GM21367 (cell line): ENCODE results near the gene RTL1.

Experiments used
- ATAC-seq: cut with Tn5 transposase; IDR thresholded peaks from one replicate; pipeline ENCODE4 v1.9.1; 2021; ENCODE audit not compliant: unreplicated experiment

The RTL1 gene

DNA sequence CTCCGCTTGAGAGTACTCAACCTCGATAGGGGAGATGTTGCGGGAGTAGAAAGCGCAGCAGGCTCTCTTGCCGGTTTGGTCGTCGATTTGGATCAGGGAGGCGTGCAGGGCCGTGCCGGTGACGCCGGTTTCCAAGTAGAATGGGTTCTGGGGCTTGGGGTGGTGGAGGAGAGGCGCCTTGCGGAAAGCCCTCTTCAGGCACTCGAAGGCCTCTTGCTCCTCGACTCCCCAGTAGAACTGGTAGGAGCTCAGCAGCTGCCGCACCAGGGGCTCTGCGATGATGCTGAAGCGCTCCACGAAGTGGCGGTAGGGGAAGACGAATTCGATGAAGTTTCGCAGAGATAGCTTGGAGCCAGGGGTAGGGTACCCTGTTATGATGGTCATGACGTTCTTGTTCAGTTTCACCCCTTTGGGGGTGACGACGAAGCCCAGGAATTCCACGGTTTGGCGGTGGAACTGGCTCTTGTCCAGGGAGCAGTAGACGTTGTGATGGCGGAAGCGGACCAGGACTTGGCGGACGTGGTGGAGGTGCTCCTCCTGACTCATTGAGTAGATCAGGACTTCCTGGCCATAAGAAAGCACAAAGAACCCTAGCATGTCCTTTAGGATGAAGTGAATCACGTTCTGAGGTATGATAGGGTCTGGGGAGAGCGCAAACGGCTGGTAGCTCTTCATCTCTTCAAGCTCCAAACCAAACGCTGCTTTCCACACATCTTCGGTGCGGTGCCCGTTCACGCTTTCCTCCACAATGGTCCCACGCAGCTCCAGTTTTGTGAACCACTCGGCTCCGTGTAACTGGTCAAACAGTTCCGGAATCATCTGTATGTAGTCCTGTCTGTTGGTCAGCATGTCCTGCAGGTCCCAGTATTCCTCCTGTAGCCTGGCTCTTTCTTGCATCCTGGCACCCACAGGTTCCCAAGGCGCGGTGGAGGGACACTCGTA is 21.2 kb downstream of the RTL1 start:
- ATAC-seq, result no peak

DNA sequence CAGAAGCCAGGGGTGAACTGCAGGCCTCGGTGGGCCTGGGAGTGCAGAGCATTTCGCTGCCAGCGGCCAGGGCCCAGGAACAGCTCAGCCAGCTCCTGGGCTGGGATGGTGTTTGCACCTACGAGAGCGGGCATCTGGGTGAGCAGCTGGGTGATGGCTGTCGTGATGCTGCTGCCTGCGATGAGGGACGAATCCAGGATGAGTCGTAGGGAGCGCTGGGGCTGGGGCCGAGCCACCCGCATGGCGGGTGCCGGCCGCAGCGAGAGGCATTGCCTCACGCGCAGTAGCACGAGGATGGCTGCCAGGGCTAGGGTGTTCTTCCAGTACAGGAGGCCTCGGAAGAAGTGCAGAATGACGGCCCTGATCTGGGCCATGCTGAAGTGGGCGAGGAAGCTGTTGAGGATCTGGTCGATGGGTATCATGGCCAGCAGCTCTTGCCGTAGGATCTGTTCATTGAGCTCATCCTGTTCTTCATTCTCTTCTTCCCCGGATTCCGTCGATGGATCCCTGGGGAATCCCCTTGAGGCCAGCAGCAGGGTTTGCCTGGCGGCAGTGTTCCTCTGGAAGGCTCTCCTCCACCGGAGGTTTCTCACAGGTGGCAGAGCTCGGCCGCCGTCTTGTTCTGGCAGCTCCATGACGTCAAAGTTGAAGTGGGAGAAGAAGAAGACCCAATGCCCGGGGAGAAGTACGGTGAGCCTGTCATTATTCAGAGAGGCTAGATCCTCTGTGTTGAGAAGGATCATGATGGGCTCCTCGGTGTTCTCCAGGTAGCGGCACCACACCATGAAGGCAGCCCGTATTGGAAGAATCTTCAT is 22.1 kb downstream of the RTL1 start:
- no peak for ATAC-seq

DNA sequence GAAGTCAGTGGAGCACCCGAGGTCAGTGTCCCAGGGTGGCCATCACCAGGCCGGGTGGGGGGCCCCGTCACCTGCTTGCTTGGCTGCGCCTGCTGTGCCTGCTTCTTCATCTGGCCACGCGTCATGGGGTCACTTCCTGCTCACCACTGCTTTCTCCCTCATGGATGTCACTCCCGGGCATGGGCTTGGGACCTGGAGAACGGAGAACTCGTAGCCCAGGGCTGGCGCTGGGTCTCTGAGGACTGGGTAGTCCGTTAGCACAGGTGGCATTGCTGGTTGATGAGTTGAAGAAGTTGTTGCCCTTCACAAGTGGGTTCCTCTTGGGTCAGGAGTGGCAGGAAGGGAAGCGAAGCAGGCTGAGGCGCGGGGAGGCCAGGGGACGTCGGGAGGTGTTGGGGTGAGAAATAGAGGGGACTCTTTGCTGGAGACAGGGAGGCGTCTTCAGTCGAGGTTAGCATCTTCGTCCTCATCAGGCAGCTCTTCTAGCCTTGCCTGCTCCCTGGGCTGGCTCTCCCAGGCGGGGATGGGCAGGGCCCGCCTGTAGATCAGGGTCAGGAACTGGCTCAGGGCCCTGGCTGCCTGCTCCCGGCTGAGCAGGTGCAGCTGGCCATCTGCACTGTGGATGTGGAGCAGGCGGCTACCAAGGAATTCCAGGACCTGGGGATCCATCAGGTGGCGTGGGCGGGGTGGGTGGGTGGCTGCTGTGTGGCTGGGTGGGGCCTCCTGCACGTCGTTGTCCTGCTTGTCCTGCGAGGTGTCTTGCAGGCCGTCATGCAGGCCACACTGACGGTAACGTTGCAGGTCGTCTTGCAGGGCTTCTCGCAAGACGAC is 23.0 kb downstream of the RTL1 start:
- no peak for ATAC-seq

DNA sequence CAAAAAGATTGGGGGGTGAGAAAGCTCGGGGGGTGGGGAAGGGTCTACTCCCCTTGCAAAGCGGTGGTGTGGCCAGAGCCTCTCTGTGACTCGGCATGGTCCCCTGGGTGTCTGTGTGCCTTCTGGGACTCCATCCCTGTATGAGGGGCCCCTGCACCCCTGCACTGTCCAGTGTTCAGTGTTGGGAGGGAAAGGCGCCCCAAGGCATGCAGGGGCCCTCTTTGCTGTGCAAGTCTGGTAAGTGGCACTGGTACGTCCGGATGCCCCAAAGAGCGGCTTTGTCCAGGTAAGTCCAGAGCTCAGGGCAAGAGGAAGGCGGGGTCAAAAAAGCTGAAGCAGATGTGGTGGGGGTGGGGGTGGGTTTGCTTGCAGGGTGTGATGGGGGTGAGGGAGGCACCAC is 23.7 kb downstream of the RTL1 start:
- no peak for ATAC-seq

DNA sequence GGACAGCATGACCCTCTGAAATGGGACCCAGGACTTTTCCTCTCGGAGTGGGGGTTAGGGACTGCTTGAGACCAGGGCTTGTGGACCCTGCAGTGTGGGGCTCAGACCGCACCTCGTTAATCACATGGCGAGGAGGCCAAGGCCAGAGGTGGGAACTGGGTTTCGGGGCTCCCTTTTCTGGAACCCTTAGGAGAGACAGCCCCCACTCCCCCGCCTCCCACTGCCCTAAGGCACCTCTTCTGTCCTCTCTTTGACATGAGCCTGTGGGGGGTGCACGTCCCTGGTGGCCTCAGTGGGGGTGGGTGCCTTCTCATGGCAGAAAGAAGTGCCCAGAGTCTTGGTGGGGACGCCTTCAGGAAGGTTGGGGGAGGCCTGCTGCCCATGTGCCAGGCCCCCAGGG is 24.3 kb downstream of the RTL1 start:
- no peak for ATAC-seq

DNA sequence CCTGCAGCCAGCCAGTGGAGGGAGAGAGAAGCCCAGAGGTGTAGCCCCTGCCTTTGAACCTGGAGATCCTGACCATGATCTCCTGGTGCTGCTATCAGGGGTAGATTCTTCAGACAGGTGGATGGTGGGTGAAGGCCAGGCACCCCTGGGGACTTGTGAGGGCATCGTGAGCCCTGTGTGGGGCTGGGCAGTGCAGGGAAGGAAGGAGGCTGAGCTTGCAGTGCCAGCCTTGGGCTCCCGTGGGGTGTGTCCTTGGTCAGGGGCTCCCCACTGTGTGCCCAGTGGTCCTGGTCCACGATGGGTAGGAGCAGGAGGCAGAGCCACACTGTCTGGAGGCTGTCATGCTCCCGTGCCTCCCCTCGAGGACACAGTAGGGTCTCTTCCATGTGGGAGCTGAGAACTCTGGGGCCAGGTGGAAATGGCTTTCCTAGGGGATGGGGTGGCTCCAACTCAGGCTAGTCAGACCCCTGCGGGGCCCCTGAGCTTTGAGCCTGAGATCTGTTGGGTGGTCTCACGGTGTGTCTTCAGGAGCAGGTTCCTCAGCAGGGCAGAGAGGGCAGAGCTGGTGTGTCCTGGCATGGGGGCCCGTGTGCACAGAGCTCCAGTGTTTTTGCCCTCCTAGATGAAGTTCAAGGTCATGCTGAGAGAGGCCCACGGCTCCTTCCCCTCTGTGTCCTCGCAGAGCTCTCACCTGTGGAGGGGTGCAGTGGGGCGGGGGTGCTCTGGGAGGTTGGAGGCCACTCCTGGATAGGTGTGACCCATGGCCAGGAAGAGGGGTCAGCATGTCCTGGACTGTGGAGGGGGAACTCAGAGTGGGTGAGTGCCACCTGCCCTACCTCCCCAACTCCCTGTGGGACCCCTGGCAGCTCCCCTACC is 25.0 kb downstream of the RTL1 start:
- no peak for ATAC-seq

DNA sequence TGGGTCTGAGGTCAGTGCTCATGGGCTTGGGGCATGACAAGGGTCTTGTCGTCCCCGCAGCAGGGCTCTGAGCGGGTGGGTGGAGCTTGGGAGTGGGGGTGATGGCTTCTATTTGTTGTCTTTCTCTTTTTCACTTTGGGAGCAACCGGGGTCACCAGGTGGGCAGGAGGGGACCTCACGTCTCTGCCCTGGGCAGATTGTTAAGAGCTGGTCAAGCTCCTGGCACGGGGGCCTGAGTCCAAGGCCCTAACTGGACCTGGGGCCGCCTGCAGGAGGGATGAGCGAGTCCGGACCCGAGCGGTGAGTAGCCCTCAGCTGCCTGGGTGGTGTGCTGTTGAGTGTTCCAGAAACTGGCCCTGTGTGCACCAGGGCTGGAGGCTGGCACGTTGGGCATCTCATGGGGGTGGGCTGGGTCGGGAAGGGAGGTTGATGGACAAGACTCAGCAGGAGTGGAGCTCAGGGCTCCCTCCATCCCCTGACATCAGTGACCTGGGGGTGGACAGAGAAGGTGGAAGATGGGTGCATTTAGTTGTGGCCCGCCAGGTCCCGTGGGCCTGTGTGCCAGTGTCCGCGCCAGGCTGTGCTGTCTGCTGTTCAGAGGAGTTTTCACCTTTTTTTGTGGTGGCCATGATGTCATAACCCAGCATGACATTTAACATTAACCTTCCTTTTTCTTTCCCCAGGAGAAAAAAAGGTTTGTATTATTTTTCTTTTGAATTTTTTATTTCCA is 27.5 kb downstream of the RTL1 start:
- ATAC-seq, result no peak

DNA sequence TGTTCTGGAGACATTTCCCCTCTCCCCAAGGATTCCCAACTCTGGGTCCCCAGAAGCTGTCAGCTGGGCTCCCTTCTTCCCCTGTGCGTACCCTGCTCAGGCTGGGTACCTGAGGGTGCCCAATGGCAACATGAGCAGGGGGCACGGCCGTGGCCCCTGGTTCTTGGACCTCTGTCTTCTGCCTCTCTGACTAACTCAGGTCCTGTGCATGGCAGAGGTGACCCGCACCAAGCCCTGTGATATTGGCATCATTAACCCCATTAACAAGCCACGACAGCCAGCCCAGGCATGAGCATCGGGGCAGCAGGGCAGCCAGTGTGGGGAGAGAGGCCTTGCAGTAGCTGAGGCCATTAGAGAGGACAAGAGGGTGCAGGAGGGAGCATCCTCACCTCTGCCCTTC is 28.4 kb downstream of the RTL1 start:
- ATAC-seq, result no peak

DNA sequence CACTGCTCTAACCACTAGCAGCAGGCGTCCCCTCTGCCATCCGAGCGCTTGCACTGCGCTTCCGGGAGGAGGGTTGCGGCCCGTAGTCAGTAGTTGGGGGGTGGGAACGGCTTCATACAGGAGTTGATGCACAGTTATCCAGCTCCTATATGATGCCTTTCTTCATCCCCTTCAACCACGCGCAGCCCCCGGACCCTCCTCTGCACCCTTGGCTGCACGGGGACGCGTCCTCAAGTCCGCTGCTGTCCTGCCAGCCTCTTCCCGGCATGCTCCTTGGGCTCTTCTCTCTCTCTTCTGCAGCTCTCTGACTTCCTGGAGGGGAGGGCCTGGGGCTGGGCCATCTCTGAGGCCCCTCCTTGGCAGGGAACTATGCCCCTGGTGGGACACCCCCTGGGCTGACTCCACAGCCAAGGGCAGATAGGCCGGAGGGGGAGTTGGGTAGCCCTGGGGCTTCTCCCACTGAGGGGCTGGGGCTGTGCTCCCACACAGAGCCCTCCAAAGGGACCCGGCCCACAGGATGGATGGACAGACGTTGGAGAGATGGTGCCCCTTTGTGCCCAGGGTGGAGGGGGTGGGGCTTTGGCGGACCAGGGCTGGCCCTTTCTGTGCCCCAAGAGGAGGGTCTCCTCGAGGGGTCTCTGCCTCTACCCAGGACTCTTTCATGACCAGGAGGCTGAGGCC is 29.0 kb downstream of the RTL1 start:
- ATAC-seq, result no peak

DNA sequence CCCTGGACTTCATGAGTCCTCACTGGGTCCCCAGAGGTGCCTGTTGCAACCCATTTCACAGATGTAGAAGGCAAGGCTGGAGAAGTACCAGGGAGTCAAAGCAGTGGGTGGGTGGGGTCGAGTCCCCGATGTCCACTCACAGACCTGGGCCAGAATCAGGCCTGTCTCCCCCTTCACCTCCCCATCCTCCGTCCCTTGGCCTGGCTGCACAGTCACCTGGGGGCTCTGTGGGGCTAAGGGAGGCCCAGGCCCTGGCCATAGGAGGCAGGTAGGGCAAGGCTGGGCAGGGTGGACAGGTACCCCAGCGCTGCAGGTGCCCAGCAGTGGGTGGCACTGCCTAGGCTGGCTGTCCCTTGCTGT is 29.5 kb downstream of the RTL1 start:
- ATAC-seq, result no peak

DNA sequence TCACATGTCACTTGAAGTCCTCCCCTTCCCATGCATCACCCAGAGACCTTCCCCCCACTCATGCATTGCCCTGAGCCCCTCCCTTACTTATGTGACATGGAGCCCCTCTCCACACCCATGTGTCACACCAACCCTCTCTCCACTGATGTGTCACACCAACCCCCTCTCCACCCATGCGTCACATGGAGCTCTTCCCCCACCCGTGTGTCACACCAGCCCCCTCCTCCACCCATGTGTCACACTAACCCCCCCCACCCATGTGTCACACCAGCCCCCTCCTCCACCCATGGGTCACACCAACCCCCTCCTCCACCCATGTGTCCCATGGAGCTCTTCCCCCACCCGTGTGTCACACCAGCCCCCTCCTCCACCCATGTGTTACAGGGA is 30.4 kb downstream of the RTL1 start:
- ATAC-seq, result no peak

DNA sequence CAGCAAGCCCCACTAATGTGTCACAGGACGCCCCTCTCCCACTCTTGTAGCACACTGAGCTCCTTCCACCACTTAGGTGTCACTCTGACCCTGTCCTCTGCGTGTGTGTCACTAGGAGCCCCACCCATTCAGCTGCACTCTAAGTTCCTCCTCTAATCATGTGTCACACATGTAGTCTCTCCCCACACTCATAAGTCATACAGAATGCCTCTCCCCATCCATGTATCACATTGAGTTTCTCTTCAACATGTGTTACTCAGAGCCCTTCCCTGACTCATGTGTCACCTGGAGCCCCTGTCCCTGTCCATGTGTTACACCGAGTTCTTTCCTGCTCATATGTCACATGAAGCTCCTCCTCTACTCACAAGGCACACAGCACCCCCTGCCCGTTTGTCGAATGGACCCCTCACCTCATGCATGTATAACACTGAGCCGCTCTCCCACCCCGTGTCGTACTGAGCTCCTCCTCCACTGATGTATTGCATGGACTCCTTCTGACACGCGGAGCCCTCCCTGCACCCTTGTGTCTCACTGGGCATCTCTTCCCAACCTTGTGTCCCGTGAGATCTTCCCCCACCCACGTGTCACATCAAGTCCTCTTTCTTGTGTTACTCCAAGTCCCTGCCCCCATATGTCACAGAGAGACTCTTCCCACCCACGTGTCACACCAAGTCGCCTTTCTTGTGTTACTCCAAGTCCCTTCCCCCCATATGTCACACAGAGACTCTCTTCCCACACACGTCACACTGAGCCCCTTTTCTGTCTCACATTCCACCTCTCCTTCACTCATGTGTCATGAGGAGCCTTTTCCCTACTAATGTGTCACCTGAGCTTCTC is 31.0 kb downstream of the RTL1 start:
- ATAC-seq, result no peak

DNA sequence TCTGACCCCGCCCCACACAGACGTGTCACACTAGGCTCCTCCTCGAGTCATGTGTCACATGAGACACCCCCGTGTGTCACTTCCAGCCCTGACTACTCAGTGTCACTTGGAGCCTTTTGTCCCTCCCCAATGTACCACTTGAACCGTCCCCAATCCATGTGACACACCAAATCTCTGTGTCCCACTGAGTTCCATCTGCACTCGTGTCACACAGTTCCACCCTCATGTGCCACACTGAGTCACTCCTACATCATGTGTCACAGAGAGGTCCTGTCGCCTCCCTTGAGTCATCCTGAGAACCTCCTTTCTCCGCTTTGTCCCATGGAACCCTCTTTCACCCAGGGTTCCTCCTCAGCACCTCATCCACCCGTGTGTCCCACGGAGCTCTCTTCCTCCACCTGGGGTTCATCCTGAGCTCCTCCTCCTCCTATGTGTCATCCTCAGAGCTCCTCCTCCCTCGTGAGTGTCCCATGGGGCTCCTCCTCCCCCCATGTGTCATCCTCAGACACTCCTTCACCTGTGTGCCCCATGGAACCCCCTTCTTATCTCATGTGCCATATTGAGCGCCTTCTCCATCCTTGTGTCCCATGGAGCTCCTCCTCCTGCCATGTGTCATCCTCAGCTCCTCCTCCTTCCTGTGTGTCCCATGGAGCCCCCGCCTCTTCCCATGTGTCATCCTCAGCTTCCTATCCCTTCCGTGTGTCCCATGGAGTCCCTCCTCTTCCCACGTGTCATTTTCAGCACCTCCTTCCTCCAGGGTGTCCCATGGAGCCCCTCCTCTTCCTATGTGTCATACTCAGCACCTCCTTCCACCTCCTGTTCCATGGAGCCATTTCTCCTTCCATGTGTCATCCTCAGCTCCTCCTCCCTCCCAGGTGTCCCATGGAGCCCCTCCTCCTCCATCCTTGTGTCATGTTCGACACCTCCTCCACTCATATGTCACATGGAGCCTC is 32.0 kb downstream of the RTL1 start:
- ATAC-seq, result no peak

DNA sequence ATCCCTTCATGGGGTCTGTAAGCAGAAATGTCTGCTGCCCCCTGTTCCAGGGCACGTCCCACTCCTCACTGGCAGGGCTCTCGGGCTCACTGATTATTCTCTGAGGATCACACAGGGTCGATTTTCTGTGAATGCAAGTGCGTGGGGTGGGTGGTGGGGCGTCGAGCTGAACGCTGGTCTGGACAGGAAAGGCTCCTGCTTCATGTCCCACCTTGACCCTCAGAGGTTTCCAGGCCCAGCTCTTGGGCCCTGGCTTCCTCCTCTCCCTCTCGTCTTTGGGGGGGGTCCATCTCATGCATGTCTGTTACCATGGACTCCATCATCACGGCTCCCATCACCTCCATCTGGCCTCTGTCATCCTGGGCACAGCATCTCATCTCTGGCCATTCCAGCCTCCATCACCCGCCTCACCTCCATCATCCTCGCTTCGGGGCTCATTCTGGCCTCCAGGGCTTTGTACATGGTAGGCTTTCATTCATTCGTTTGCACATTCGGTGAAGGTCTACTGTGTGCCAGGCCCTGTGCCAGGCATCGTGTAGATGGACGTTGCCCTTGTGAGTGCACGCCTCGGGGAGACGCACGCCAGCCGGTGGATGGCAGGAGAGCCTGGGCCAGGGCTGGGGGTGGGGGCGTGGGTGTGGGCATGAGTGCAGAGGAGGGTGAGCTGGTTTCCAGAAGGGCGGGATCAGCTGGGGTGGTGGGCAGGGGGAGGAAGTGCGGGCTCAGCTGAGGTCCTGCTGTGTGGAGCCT is 34.7 kb downstream of the RTL1 start:
- no peak for ATAC-seq

DNA sequence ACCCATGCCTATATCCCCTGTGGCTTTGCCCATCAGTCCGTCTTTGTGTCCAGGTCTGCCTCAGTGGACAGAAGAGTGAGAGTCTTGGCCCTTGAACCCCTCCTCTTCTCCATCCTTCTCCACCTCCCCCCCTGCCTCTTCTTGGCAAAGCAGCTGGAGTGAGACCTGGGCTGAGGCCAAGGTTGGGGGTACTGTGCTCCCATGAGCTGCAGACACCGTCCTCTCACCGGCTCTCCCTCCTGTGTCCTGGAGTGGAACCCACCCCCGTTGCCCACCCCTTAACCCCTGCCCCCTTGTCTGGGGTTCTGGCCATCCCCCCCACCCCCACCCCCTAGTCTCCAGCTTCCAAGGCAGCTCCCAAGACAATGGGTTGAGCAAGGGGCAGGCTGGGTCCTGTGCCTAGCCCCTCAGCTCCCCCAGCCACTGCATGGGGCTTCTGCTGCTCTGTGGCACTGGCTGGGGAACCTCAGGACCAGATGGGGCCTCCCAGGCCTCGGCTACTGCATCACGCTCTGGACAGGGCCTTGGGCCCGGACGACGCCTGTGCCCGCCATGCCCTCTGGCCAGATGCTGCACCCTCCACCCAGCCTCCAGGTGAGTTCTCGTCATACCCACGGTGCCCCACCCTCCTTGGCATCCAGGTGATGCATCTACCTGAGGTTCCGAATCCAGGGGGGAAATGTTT is 35.7 kb downstream of the RTL1 start:
- ATAC-seq, result no peak
